ENCODE results near the gene GLRB.

The GLRB gene

GRCh38 chr4:157072002-157072401 is 3.9 kb upstream of the GLRB start:
- Histone ChIP-seq H3K27ac (no peak overlapping the region), H3K4me2 (no peak overlapping the region), H3K36me3 (no peaks in the 10 kb centered on the region), H3K4me1 (no peaks in the 10 kb centered on the region), H3K9me3 (peaks cover 10% of the 10 kb centered on the region), H3K27me3 (no peaks in the 10 kb centered on the region), H3K4me3 (no peak overlapping the region), H3K9ac (no peak overlapping the region), H4K20me1 (no peaks in the 10 kb centered on the region)
- TF ChIP-seq Cebpa-rat (IDR thresholded peaks at IDR 0.05), result no peak

- TF ChIP-seq Cebpa-rat (IDR thresholded peaks at IDR 0.05), result no peak
- no peak overlapping the region for H3K27ac ChIP-seq
- H3K4me1 ChIP-seq, result no peaks in the 10 kb centered on the region
- no peaks in the 10 kb centered on the region for H3K27me3 ChIP-seq
- H3K9me3 ChIP-seq, result peaks cover 10% of the 10 kb centered on the region
- no peaks in the 10 kb centered on the region for H3K36me3 ChIP-seq
- H4K20me1 ChIP-seq, result no peaks in the 10 kb centered on the region
- no peak overlapping the region for H3K9ac ChIP-seq
- H3K4me2 ChIP-seq, result no peak overlapping the region
- no peak overlapping the region for H3K4me3 ChIP-seq
These were observed 549 bp upstream of the GLRB start for GRCh38 chr4:157075401-157075800.

GRCh38 chr4:157076578-157076947 is 613 bp downstream of the GLRB start:
- Histone ChIP-seq H3K9ac (no peak overlapping the region), H3K4me3 (no peak overlapping the region)

GRCh38 chr4:157079441-157079840 is 3.5 kb downstream of the GLRB start:
- no peaks in the 10 kb centered on the region for H3K36me3 ChIP-seq

More at GRCh38 chr4:157076578-157076947, 613 bp downstream of the GLRB start:
- no peak overlapping the region for H3K4me2 ChIP-seq
- peaks cover 10% of the 10 kb centered on the region for H3K9me3 ChIP-seq
- H3K4me1 ChIP-seq, result no peaks in the 10 kb centered on the region
- H3K36me3 ChIP-seq, result no peaks in the 10 kb centered on the region
- H3K27ac ChIP-seq, result no peak overlapping the region
- H4K20me1 ChIP-seq, result no peaks in the 10 kb centered on the region
- H3K27me3 ChIP-seq, result no peaks in the 10 kb centered on the region
- no peak for TF ChIP-seq Cebpa-rat (IDR thresholded peaks at IDR 0.05)

GRCh38 chr4:157080605-157081004 is 4.7 kb downstream of the GLRB start:
- Histone ChIP-seq H3K4me3 (no peak overlapping the region), H4K20me1 (no peaks in the 10 kb centered on the region), H3K36me3 (no peaks in the 10 kb centered on the region), H3K27ac (no peak overlapping the region), H3K9ac (no peak overlapping the region), H3K4me2 (no peak overlapping the region), H3K27me3 (no peaks in the 10 kb centered on the region), H3K4me1 (no peaks in the 10 kb centered on the region), H3K9me3 (peaks cover 10% of the 10 kb centered on the region)
- no peak for TF ChIP-seq Cebpa-rat (IDR thresholded peaks at IDR 0.05)

More at GRCh38 chr4:157079441-157079840, 3.5 kb downstream of the GLRB start:
- H3K4me1 ChIP-seq, result no peaks in the 10 kb centered on the region
- no peak overlapping the region for H3K9ac ChIP-seq
- H3K4me2 ChIP-seq, result no peak overlapping the region
- no peak overlapping the region for H3K4me3 ChIP-seq
- H3K27ac ChIP-seq, result no peak overlapping the region
- TF ChIP-seq Cebpa-rat (IDR thresholded peaks at IDR 0.05), result no peak
- no peaks in the 10 kb centered on the region for H4K20me1 ChIP-seq
- H3K27me3 ChIP-seq, result no peaks in the 10 kb centered on the region
- H3K9me3 ChIP-seq, result peaks cover 10% of the 10 kb centered on the region

GRCh38 chr4:157095716-157096115 is 19.8 kb downstream of the GLRB start:
- no peaks in the 10 kb centered on the region for H3K4me1 ChIP-seq
- H3K9ac ChIP-seq, result no peak overlapping the region
- no peak overlapping the region for H3K27ac ChIP-seq
- no peaks in the 10 kb centered on the region for H3K27me3 ChIP-seq
- H3K4me2 ChIP-seq, result no peak overlapping the region
- H4K20me1 ChIP-seq, result no peaks in the 10 kb centered on the region
- TF ChIP-seq Cebpa-rat (IDR thresholded peaks at IDR 0.05), result no peak
- H3K9me3 ChIP-seq, result no peaks in the 10 kb centered on the region
- no peak overlapping the region for H3K4me3 ChIP-seq
- H3K36me3 ChIP-seq, result no peaks in the 10 kb centered on the region

GRCh38 chr4:157096439-157096838 is 20.5 kb downstream of the GLRB start:
- H3K4me1 ChIP-seq, result no peaks in the 10 kb centered on the region
- no peak overlapping the region for H3K9ac ChIP-seq
- H4K20me1 ChIP-seq, result no peaks in the 10 kb centered on the region
- H3K27ac ChIP-seq, result no peak overlapping the region
- H3K4me3 ChIP-seq, result no peak overlapping the region
- no peak overlapping the region for H3K4me2 ChIP-seq
- H3K9me3 ChIP-seq, result no peaks in the 10 kb centered on the region
- no peak for TF ChIP-seq Cebpa-rat (IDR thresholded peaks at IDR 0.05)
- no peaks in the 10 kb centered on the region for H3K27me3 ChIP-seq
- no peaks in the 10 kb centered on the region for H3K36me3 ChIP-seq

GRCh38 chr4:157099506-157099905 is 23.6 kb downstream of the GLRB start:
- no peak overlapping the region for H3K27ac ChIP-seq
- H3K4me3 ChIP-seq, result no peak overlapping the region
- H3K27me3 ChIP-seq, result no peaks in the 10 kb centered on the region
- H3K4me2 ChIP-seq, result no peak overlapping the region
- H3K9ac ChIP-seq, result no peak overlapping the region
- no peaks in the 10 kb centered on the region for H3K9me3 ChIP-seq
- H3K4me1 ChIP-seq, result no peaks in the 10 kb centered on the region
- no peaks in the 10 kb centered on the region for H3K36me3 ChIP-seq
- no peak for TF ChIP-seq Cebpa-rat (IDR thresholded peaks at IDR 0.05)
- no peaks in the 10 kb centered on the region for H4K20me1 ChIP-seq

- Histone ChIP-seq H3K9ac (no peak overlapping the region), H3K4me3 (no peak overlapping the region), H3K27me3 (no peaks in the 10 kb centered on the region), H4K20me1 (no peaks in the 10 kb centered on the region), H3K9me3 (peaks cover 8% of the 10 kb centered on the region), H3K36me3 (no peaks in the 10 kb centered on the region), H3K4me1 (peaks cover 15% of the 10 kb centered on the region), H3K27ac (no peak overlapping the region), H3K4me2 (no peak overlapping the region)
- TF ChIP-seq Cebpa-rat (IDR thresholded peaks at IDR 0.05), result no peak
These were observed 28.6 kb downstream of the GLRB start for GRCh38 chr4:157104541-157104940.

GRCh38 chr4:157114671-157115070 is 38.7 kb downstream of the GLRB start:
- Histone ChIP-seq H3K27me3 (no peaks in the 10 kb centered on the region), H4K20me1 (no peaks in the 10 kb centered on the region), H3K4me2 (no peak overlapping the region), H3K9me3 (no peaks in the 10 kb centered on the region), H3K4me1 (peaks cover 4% of the 10 kb centered on the region), H3K27ac (no peak overlapping the region), H3K36me3 (no peaks in the 10 kb centered on the region), H3K9ac (no peak overlapping the region), H3K4me3 (no peak overlapping the region)
- TF ChIP-seq Cebpa-rat (IDR thresholded peaks at IDR 0.05), result no peak

GRCh38 chr4:157115613-157116335 is 39.8 kb downstream of the GLRB start:
- Histone ChIP-seq H3K4me1 (no peaks in the 10 kb centered on the region), H3K36me3 (no peaks in the 10 kb centered on the region), H3K9ac (no peak overlapping the region), H4K20me1 (no peaks in the 10 kb centered on the region), H3K4me3 (no peak overlapping the region), H3K4me2 (no peak overlapping the region), H3K27ac (no peak overlapping the region), H3K9me3 (no peaks in the 10 kb centered on the region), H3K27me3 (no peaks in the 10 kb centered on the region)
- no peak for TF ChIP-seq Cebpa-rat (IDR thresholded peaks at IDR 0.05)

Measured in BLaER1 (cell line).